Germinal center (tissue), 1 donor: ENCODE results near the gene HDAC4.

ENCODE experiments used
- DNase-seq: peaks from one replicate; pipeline ENCODE4 v3.0.0; 2012; ENCODE audit warnings: mixed read lengths, low spot score

The HDAC4 gene

DNA sequence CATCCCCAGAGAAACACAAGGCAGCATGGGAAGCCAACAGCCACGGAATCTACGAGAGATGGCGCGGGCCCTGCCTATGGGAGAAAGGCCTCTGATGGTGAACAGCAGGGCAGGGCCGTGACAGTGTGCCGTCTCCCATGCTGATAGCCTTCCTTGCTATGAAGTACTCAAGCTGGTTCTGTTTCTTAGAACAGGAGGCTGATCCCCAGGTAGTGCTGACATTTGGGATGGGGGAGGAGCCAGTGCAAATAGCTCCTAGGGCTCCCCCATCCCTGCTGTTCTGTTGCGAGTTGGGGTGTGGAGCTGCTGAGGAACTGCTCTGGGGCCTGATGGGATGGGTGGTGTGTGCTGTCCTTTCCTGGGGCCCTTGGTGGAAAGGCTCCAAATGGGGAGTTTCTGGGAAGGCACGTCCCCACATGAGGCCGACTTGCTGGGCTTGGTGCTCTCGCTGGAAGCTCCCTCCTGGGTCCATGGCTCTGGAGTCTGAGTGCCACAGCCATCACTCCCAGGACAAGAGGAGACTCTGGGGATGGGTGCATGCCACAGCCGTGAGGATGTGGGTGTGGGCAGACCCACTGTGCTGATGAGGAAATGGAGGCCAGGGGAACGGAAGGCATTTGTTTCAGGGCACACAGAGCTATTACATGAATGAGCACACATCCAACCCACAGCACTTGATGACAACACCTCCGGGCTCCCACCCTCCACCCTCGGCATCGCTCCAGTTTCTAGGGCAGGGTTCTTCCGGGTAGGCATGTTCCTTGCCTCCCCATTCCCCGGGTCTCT, 246.8 kb downstream of the HDAC4 start:
- DNase-seq: no peak

DNA sequence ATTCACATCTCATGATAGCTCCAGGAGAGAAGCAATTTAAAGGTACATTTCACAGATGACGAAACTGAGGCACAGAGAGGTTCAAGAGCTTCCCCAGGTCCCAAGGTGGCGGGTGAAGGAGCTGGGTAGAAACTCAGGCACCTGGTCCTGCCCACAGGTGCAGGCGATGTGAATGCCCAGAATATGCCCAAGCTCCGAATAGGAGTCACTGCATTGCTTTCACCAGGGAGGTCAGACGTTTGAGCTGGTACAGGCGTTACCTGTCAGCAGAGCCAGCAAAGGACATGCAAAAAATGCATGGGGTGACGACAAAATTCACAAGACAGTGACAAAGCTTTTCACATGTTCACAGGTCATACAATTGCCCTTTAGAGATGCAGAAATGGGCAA, 247.9 kb downstream of the HDAC4 start:
- no peak for DNase-seq

DNA sequence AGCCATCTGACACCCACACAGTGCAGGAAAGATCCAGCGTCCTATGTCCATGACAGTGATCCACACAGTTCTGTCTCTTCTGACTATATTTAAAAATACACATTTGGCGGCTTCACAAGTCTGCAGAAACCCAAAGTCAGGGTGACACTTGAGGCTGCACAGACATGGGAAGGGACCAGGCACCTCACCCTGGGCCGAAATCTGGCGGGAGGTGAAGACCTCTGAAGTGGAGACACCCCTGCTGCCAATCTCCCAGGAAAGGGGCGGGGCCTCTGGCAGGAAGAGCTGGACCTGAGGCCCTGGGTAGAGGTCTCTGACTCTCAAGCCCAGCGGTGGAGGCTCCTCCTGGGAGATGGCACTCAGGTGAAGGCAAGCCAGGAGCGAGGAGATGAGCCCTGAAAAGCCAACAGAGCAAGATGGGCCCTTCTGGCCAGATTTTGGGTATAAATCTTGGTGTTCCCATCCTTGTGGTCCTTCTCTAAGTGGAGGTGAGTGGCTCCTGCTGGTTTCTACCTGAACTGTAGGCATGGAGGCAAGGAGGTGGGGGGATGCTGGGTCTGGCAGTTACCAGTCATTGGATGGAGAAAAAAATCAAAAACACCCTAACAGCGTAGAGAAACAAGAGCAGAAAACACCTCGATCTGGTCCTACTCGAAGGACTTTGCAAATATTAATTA, 248.4 kb downstream of the HDAC4 start:
- DNase-seq: no peak

DNA sequence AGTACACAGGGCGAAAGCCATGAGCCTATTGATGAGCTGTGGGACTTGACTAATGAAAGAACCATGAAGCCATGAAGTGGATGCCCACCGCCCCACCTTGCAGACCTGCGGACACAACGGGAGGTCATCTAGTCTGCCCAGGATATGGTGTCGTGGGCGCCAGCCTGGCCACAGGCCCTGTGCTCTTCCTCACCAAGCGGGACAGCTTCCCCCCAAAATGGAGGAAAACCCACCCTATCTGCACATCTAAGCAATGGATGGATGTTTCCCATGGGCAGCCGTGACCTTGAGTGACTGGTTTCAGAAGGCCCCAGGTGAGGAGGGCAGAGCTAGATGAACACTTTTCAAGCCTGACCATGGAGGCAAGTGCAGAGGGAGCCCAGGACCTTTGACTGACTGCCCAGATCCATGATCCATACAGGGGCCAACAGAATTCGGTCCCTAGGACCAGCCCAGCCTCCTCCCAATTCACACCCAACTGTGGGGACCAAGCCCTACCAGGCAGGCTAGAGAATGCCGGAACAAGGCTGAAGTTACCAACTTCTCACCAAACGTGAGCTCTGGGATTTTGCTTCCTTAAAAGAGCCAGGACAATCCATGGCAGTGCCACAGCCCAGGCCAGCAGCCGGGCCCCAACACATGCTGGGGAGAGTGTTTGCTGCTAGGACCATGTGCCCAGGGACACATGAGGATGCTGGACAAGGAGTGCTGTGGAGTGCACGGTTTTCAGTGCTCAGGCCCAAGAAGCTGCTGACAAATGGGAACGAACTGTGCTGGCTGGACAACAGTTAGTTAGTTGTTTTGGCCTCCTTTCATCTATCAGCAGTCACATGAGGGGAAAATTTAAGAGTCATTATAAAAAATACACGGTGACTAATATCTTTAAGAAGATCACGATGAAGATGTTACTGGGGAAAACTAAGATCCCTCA, 249.4 kb downstream of the HDAC4 start:
- no peak for DNase-seq

DNA sequence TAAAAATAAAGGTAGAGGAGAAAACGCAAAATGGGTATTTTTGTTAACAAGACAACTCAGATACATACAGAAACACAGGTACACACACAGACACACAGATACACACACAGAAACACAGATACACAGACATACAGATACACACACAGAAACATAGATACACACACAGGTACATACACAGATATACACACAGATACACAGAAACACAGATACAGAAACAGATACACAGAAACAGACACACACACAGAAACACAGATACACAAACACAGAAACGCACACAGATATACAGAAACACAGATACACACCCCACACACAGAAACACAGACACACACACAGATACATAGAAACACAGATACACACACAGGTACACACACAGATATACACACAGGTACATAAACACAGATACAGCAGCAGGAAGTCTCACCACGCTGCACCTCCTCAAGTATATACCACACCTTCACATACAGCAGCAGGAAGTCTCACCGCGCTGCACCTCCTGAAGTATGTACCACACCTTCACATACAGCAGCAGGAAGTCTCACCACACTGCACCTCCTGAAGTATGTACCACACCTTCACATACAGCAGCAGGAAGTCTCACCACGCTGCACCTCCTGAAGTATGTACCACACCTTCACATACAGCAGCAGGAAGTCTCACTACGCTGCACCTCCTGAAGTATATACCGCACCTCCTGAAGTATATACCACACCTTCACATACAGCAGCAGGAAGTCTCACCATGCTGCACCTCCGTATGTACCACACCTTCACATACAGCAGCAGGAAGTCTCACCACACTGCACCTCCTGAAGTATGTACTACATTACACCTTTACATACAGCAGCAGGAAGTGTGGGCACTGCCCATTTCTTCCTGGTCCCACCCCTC, 250.5 kb downstream of the HDAC4 start:
- DNase-seq: no peak

DNA sequence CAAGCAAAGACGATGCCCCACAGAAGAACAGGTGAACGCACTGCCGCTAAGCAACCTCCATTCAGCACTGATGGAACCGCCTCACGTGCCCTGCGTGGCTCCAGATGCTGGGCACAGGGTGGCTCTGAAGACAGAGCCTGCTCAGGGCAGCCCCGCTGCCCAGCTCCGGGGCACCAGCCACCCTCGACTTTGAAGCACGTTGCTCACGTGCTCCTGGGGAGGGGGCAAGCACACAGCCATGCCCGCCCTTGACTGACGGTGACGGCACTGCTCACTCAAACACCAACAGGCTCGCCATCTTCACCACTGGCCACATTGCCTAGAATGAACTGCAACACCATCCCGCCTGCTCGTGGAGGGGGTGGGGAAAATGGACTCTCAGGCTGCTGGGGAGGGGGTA, 251.3 kb downstream of the HDAC4 start:
- DNase-seq: no peak

DNA sequence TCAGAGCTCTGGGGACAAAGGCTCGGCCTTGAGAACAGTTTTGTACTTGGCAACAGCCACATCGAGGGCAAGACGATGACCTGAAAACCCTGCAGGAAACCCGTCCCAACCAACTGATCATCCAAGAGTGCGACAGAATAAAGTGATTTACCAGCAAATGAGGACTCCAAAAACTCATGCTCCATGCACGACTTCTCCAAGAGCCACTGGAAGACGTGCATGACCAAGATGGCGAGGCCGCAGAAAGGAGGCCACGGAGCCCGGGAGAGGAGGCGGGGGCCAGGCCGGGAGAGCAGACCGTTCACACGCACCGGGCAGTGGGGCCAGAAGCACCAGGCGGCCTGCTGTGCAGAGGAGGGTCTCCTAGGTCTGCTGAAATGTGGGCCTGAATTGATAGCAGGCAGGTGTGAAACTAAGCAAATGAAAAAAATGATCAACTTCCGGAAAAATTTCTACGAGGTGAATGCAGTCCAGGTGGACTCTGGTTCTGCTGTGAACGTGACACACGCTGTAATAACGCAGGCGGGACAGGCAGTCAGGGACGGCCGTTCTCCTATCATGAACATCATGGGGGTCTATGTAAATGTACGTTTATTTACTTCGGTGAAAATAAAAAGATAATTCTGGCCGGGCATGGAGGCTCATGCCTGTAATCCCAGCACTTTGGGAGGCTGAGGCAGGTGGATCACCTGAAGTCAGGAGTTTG, 252.2 kb downstream of the HDAC4 start:
- no peak for DNase-seq

DNA sequence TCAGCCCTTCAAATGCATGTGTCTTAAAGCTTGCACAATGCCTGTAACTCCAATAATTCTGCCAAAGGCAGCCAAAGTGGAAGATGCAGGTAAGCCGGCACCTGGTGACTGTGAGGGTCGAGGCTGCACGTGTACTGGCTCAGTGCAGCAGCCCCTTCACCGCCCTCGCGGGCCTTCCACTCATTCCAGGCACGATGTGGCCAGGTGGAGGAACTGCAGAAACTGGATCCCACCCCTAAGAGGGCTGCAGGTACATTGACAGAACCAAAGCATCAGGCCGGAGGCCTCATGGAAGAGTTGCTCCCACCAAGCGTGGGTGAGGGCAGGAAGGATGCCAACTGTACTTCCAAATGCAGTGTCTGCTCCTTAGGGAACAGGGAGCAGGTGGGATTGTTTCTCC, 253.4 kb downstream of the HDAC4 start:
- DNase-seq: no peak

DNA sequence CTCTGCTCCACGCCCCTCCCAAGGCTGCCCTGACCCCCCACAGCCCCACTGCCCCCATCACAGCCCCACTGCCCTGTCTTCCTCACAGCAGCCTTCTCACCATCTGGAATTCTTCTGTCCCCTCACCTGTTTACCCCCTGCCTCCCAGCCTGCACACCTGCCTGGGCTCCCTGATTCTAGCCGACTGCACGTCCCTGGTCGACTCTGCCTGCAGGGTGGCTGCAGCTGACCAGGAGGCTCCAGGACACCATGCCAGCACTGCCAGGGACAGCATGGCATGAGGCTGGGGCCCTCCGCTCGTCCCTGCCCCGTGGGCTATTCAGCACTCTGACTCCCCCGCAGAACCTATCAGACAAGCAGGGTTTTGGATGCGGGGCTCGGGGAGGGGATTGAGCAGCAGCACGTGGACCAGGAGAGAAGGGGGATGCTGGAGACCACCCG, 254.1 kb downstream of the HDAC4 start:
- DNase-seq: no peak

DNA sequence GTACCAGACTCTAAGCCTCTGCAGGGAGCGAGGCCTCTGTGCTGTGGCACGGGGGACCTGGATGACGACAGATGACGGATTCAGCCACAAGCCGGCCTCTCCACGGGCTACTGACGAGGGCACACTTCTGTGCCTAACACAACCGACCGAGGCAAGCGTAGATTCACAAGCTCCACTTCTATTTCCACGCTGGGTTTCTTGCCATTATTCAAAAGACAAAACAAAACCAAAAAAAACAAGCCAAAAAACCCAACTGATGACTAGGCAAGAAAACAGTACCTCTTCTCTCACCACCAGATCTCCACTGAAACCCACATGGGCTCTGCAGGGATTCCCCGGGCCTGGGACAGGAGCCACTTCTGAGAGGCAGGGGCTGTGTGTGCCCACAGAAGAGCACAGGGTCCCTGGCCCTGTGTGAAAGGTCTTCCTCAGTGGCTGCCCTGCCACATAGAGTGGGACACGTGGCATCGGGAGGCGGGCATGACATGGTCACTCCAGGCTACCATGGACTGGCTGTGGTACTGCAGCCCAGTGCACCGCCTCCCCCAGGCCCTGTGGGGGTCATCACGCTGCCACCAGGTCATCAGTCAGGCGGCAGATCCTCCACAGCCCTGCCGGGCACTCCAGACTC, 254.7 kb downstream of the HDAC4 start:
- DNase-seq: no peak

DNA sequence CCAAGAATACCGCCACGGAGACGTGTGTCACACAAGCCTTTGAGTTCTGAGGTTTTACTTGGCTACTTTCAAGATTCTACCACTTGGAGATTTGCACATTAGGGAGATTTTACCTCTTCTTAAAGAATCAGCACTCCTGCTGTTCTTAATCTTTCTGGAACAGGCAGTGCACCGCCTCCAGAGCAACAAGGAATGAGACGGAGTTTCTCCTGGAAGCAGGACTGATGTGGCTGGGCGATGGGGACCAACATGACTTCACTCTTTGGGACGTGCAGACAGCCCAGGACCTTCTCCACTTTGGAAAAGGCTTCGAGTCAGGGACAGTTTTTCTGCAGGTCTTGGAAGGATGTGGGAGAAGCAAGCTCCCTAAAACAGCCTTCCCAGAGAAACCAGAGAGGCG, 255.2 kb downstream of the HDAC4 start:
- no peak for DNase-seq

DNA sequence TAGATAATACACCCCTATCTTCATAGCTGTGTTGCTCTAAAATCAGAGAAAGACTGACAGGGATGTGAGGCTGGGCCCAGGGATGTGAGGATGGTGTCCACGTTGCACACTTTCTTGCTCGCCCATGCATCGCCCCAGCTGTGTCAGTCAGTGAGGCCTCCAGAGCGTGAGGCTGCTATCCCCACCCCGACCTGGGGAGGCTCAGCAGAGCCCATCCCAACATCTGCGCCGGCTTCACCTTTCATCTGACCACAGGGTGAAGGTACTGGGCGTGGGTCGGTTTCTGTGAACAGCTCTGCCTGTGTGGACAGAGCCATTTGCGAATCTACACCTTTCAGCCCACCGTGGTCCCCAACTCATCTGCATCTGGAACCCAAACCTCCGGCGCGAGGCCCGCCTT, 255.7 kb downstream of the HDAC4 start:
- no peak for DNase-seq

DNA sequence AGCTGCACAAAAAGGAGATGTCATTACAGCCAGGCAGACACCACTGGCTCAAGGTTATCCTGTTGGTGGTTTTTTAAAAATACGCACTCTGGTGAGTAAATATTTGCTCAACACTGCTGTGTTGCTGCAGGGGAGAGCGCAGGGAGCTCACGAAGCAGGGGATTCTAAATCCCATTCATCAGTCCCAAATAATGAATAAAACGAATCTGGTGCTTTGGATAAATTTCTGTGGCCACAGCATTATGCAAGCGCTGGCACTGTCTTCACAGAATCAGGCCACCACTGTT, 256.2 kb downstream of the HDAC4 start:
- DNase-seq: no peak

DNA sequence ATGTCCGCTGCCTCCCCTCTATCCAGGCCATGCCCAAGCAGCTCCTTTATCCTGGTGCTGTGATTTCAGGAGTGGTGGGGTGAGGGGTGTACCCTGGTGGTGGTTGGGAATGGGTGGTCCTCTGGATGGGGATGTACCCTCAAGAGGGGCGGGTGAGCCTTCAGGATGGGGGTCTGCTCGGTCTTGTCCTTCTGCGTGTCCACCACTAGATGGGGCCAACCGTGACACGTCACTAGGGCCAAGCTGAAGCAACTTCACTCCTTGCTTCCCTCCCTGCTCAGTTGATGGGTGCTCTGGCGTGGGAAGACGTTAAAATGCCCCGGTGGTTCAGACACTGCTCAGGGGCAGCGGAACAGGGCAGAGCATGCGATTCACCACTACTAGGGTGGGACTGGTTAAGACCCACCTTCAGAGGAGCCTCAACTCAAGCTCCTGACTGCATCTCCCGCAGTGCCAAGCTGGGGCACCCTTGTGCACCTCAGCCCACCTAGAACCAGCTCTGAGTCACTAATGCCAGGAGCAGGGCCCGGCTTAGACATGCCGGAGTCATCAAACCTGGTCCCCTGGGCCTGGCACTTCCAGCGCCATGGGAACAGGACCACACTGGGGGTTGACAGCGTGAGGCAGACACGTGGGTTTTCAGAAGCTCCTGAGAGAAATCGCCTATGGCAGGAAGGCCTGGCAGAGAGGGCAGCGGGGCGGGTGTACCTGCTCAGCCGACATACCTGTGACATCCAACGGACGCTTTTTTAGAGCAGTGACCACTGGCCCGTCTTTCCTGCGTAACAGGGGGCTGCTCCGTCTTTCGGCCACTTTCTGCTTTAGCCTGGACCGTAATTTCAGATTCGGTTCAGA, 256.7 kb downstream of the HDAC4 start:
- peak; percentile 42 for DNase-seq

DNA sequence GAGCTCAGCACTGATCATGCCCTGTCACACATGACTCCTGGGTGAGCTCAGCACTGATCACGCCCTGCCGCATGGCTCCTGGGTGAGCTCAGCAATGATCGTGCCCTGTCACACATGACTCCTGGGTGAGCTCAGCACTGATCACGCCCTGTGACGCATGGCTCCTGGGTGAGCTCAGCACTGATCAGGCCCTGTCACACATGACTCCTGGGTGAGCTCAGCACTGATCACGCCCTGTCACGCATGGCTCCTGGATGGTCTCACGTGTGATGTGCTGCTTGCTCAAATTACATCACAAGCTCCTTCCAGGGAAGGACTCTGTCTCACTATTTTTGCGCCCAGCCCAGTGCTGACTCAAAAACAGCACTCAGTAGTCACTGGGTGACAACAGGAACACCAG, 258.0 kb downstream of the HDAC4 start:
- no peak for DNase-seq

DNA sequence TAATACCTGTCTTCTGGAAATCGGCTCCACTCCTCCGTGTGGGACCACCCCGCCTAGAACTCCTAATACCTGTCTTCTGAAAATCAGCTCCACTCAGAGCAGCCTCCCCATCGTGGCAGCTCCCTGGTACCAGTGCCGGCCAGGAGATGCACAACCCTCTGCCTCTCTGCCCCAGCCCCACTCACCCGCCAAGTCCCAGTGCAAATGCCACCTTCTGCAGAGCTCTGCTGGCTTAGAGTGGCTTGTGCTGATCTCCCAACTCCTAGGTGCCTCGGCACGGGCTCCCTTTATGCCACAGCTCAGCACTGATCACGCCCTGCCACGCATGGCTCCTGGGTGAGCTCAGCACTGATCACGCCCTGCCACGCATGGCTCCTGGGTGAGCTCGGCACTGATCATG, 258.5 kb downstream of the HDAC4 start:
- no peak for DNase-seq

DNA sequence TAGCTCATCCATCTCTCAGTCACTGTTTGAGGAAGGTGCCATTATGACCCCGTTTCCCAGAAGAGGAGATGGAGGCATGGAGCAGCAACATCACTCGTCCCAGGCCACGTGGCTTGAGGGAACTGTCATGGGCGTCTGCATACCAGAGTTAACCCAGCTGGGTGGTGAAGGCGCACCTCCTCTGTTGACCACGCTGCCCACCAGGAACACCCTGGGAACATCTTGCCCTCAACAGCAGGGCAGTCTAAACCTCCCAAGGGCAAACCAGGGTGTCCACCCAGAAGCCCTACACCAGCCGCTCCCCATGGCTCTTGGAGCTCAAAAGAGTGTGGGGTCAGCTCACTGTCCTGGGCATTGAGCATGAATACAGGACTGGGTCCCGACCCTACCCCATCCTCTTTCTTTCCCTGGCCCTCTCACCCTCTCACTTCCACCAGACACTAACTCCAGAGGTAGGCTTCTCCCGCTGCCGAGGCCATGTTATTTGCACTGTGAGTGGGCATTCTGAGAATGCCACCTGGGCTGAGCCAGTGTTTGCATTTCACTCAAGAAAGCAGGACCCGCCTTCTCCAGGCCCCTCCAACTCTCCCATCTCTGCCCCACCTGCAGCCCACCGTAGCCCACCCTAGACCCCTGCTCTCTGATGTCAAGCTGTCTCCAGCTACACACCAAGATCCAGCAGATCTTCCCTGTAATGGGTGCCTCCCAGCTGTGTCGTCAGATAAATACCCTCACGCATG, 259.6 kb downstream of the HDAC4 start:
- DNase-seq: no peak

DNA sequence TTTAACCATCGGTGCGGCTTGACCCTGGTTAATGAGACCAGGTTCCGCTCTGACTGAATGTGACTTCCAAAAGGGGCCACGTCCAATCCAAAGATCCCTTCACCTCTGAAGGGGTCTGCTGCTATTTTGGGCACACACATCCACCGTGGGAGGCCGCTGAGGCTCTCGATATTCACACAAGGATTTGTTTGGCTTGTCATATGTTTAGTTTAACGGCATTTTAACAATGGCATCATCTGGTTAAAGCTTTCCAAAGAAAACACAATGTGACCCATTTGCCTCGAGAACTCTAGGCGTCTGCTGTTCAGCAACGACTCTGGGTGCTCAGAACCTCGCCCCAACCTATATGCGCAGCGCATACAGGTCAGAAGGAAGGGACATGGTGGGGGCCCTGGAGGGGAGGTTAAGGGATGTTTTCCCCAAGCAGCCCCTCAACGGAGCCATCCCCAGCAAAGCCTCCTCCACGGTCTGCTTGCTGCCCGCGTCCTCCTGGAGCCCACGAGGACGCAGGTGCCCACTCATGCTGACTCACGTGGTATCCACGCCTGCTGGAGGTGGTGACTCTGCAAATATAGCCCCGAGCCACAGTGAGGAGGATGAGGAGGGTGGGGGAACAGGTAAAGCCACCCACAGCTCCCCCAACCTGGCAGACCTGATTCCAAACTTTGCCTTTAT, 260.3 kb downstream of the HDAC4 start:
- DNase-seq: no peak

DNA sequence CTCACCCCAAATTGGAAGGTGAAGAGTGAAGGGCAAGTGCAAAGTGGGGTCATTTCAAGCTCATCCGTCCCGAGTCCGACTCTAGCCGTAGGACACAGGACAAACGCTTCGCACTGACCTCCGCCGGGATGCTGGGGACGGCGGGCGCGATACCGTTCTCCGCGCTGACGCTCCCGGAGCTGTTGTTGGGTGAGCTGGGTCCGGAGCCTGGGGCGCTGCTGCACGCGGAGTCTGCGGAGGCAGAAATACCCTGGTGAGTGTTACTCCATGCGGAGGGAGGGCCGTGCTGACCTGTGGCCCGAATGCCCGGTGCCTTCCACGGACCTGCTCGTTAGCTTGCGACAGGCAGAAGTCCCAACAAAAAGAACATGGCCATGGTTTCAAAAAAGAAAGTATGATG, 261.3 kb downstream of the HDAC4 start:
- DNase-seq: no peak
